Thyroid gland (tissue), 4 donors: ENCODE results near the gene EDRF1.

ENCODE experiments used
- POLR2A ChIP-seq, 2 donors: fragments of 450-650 bp; IDR thresholded peaks; one replicate each; pipeline ENCODE4 v1.6.1; 2017; ENCODE audit warnings: antibody characterized with exemption in 2 of 2, mild to moderate bottlenecking in 2 of 2, moderate library complexity in 1 of 2
- TF ChIP-seq, protein P1 (sequence below), 6 experiments: fragments of 200-600 bp in 3 of 6; fragments of 450-650 bp in 3 of 6; sonication (generic) in 3 of 6; IDR thresholded peaks; one replicate each; pipeline ENCODE4 v1.5.1; 2016 to 2019; ENCODE audit warnings: antibody characterized with exemption in 6 of 6, mild to moderate bottlenecking in 2 of 6, inconsistent platforms in 1 of 6, moderate library complexity in 1 of 6

- TF ChIP-seq, protein P1, sequence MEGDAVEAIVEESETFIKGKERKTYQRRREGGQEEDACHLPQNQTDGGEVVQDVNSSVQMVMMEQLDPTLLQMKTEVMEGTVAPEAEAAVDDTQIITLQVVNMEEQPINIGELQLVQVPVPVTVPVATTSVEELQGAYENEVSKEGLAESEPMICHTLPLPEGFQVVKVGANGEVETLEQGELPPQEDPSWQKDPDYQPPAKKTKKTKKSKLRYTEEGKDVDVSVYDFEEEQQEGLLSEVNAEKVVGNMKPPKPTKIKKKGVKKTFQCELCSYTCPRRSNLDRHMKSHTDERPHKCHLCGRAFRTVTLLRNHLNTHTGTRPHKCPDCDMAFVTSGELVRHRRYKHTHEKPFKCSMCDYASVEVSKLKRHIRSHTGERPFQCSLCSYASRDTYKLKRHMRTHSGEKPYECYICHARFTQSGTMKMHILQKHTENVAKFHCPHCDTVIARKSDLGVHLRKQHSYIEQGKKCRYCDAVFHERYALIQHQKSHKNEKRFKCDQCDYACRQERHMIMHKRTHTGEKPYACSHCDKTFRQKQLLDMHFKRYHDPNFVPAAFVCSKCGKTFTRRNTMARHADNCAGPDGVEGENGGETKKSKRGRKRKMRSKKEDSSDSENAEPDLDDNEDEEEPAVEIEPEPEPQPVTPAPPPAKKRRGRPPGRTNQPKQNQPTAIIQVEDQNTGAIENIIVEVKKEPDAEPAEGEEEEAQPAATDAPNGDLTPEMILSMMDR (IDR thresholded peaks at IDR 0.05) = no peak
- no peak for TF ChIP-seq POLR2A (IDR thresholded peaks at IDR 0.05)
These were observed 24.6 kb upstream of the EDRF1 start for GRCh38 chr10:125694883-125695282.
